ENCODE data around the gene TCF15.

Gene TCF15

DNA sequence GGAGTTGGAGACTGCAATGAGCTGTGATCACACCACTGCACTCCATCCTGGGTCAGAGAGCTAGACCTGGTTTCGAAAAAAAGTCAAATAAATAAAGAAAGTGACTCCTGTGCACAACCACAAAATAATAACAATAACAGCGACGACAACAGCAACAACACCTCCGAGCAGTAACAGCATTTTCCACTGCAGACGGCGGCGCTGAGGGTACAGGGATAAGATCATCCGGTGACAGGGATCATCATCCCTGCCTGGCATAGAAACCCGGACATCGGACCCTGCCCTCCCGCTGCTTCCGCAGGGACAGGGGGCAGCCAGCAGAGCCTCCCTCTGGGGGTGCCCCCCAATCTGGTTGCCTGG is 31.4 kb upstream of the TCF15 start:
- DNase-seq, result no peak

DNA sequence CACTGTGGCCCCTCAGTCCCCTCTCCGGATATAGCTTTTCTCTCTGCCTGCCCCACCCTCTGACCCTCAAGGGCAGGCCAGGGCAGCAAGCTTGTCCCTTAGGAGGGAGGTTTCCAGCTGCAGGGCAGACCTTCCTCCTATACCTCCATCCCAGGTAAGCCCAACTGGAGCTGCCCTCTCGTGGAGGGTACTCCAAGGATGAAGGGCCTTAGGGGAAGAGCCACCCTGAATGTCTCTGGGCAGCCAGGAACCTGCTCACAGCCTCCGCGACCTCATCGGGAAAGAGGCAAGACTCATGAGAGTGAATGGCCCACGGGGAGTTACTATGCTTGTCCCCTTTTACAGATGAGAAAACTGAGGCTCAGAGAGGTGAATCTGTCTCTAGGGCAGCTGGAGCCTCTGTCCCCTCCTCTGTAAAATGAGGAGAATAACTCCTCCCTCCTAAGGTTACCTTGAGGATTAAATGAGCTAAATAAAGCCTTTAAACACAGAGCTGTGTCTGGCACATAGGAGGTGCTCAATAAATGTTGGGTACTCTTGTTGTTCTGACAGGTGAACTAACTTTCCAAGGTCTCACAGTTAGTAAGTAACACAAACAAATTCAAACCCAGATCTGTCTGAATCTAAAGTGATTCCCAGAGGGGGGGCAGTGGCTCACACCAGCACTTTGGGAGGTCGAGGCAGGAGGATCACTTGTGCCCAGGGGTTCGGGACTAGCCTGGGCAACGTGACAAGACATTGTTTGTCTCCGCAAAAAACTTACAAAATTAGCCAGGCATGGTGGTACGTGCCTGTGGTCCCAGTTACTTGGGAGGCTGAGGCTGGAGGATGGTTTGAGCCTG is 30.8 kb upstream of the TCF15 start:
- DNase-seq, result no peak

DNA sequence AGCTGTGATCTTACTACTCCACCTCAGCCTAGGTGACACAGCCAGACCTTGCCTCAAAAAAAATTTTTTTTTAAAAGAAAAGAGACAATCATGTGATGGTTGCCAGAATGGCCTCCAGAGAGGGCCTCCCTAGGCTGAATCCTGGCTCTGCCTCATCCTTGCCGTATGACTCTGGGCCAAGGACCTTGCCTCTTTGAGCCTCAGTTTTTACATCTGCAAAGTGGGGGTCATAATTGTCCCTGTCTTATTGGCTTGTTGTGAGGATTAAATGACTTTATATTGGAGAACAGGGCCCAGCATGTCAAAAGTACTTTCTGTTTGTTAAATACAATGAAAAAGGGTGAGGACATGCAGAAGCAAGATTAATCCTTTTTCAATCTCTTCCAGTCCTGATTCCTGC is 28.5 kb upstream of the TCF15 start:
- no peak for DNase-seq

- DNase-seq, result no peak
These were observed 27.4 kb upstream of the TCF15 start for GRCh38 chr20:637559-637958.

- DNase-seq, result peak; percentile 67
These were observed 25.8 kb upstream of the TCF15 start for GRCh38 chr20:635893-636338.

GRCh38 chr20:635028-635892 is 25.2 kb upstream of the TCF15 start:
- no peak for DNase-seq

- DNase-seq, result no peak
These were observed 24.2 kb upstream of the TCF15 start for GRCh38 chr20:634148-634925.

DNA sequence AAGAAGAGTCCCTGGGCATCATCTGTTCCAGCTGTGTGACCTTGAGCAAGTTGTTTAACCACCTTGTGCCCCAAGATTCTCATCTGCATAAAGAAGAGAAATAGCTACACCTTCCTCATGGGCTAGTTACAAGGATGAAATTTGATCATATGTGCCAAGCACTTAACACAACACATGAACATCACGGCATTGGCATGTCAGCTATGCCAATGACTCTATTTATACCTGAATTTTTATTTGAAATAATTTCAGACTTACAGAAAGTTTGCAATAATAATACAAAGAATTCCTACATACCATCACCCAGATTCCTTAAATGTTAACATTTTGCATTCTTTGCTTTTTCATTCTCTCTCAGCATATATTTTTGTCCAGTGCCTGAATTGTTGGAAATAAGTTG is 21.0 kb upstream of the TCF15 start:
- DNase-seq, result no peak

GRCh38 chr20:626579-626978 is 16.5 kb upstream of the TCF15 start:
- DNase-seq, result no peak

DNA sequence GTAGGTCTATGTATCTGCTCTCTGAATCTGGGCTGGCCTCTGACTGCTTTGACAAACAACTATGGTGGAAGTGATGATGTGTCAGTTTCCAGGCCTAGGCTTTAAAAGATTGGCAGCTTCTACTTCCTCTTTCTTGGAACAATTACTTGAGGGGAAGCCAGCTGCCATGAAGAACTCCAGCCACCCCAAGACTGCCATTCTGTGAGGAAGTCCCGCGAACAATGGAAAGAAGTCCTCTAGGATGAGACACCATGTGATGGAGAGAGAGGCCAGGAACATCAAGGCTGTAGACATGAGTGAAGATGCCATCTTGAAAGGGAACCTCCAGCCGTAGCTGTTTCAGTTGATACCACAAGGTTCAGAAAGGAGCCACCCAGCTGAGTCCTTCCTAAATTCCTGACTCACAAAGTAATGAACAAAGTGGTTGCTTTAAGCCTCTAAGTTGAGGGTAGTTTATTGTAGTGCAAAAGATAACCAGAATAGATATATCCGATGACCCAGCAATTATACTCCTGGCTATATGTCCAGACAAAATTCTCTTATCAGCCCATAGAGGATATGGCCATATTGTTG is 15.3 kb upstream of the TCF15 start:
- peak; percentile 74 for DNase-seq

GRCh38 chr20:623704-624103 is 13.6 kb upstream of the TCF15 start:
- no peak for DNase-seq

GRCh38 chr20:623021-623420 is 12.9 kb upstream of the TCF15 start:
- DNase-seq, result no peak

DNA sequence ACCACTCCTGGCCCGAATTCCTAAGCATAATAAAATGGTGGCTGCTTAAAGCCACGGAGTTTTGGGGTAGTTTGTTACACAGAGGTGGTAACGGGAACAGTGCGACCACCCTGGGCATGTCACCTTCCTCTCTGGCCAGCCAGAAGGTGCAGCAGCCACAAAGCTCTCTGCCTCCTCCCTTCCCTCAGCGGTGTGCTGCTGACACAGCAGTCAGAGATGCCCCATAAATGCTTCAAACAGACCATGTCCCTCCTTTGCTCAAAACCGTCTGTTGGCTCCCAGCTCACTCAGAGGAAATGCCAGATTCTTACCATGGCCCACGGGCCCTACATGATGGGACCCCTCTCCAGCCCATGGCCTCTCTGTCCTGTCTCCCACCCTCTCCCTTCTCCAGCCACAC is 12.1 kb upstream of the TCF15 start:
- peak; percentile 48 for DNase-seq

- DNase-seq, result no peak
These were observed 11.1 kb upstream of the TCF15 start for GRCh38 chr20:621125-621756.

- no peak for DNase-seq
These were observed 10.1 kb upstream of the TCF15 start for GRCh38 chr20:620246-620645.

DNA sequence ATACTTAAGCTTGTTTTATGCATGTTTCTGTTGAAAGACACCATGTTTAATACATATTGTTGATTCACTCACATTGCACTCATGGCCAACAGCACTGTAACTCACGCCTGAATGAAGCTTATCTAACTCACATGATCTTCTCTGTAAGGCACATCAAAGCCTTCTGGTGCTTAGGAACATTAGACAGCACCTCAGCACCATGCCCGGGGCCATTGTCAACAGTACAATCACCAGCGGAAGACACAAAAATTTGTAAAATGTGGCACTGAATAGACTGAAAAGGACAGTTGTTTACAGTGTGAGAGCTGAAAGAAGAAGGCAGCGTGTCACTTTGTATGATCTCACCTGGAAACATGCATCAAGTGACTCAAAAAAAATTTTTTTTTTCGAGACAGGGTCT is 8.9 kb upstream of the TCF15 start:
- DNase-seq, result no peak

DNA sequence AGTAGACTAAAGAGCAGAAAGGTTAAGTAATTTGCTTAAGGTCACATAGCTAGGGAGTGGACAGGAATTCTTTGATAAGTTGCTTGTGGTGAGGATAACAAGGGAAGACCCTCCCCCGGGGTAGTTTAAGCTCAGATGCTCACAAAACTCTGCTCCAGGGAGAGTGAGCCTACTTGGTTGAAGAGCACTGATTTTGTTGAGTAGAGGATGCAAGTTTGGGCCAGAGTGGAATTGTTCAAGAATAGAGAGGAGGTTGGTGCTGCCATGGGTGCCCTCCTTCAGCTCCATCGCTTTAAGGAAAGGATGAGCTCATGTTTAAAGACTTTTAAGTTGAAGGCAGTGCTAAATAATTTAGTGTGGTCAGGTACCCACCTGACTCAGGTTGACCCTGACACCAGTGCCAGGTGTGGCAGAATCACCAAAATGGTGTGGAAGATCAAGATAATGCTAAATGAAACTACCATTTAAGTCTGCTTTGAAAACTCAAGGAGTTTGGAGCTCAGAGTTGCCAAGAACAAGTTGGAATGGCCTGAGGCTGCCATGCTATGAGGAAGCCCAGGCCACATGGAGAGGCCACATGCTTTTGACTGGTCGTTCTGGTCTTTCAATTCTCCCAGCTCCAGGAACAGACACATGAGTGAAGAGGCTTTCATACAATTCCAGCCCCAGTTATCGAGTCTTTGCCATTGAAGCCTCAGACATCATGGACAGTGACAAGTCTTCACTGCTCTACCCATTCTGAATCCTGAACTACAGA is 8.0 kb upstream of the TCF15 start:
- DNase-seq, result no peak

DNA sequence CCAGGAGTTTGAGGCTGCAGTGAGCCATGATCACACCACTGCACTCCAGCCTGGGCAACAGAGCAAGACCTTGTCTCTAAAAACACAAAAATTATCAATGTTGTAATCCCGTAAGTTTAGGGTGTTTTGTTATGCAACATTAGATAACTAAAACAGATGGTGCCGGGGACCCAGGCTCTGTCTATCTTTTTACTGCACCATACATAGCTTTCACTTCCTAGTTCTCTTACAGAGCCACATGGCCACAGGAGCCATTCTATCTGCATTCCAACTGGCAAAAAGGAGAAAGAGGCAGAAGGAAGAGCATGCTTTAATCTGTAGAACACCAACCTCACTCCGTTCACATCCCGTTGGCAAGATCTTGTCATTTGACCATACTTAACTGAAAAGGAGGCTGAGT is 5.4 kb upstream of the TCF15 start:
- DNase-seq, result no peak

DNA sequence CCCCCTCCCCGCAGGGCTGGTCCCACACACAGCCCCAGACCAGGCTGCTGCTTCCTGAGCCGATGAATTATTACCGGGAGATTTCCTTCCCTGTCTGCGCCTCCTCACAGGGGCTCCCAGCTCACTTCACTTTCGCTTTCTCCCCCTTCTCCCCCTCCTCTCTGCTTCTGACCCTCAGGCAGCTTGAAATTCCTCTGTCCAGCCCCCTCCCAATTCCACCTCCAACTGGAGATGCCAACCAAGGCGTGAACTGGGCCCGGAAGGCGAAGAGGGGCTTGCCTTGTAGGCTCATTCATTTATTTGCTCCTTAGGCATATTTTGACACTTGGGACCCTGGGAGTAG is 1.7 kb upstream of the TCF15 start:
- DNase-seq, result no peak

DNA sequence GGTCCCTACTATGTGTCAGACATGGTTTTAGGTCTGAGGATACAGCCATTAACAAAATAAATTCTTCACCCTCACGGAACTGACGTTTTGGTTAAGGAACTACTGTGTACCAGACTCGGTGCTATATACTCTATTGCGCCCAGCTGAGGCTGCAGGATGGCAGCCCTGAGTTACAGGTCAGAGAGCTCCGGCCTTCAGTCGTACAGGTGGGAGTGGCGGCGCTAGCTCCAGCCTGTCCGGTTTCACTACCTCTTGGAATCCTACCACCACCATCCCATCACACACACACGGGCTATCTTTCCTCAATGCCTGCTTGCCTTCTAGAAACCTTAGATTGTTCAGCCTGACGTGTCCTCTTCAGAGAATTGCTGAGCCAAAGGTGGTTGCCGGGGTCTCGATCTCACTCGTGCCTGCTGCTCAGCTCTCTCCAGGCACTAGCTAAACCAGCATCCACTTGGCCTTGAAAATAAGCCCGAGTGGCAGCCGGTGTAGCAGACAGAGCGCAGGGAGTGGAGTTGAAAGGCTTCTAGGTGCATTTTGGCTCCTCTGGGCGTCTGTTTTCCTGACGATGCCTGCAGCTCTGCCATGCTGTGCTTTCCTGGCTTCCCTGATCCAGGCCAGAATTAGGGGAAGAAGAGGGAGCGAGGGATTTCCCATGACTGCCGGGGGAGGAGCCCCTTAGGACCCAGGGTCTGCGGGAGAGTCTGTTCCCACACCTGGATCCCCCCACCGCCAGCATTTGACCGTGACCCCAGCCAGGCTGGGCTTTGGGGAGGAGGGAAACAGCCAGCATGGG is 1.1 kb upstream of the TCF15 start:
- DNase-seq, result peak; percentile 36

- DNase-seq, result peak; percentile 18
These were observed 641 bp downstream of the TCF15 start for GRCh38 chr20:609371-609964.
